Natural killer cell treated with Interleukin-12 subunit alpha and Interleukin-12 subunit beta and Interleukin-15 and Interleukin-18, amount 100 ng/mL, for 72 hours (primary cell): ENCODE results near the gene PRRT4. TPM values are rescaled to one million over a fixed set of nuclear protein-coding genes. Genes with fewer than 3 reads are reported as not detected.

ENCODE experiments used
- ATAC-seq, 2 donors: fragments of 150-1000 bp; cut with Tn5 transposase in 1 of 2; sonication (Bioruptor Pico), chemical (Tn5 transposase) in 1 of 2; 2 replicates each; pipeline ENCODE4 v1.10.0; 2021
- DNase-seq: peaks from one replicate; pipeline ENCODE4 v3.0.0; 2022; ENCODE audit warnings: low spot score
- H3K27ac Mint-ChIP-seq, 2 donors: 1 replicate in 1 of 2; 2 replicates in 1 of 2; pipeline ENCODE4 v1.8.0; 2022; ENCODE audit warnings: mixed read lengths in 2 of 2, mild to moderate bottlenecking in 1 of 2, moderate library complexity in 1 of 2
- H3K27me3 Mint-ChIP-seq, 2 donors: 1 replicate in 1 of 2; 2 replicates in 1 of 2; pipeline ENCODE4 v1.8.0; 2022; ENCODE audit warnings: mixed read lengths in 2 of 2
- H3K36me3 Mint-ChIP-seq: one replicate; pipeline ENCODE4 v1.8.0; 2022; ENCODE audit warnings: mixed read lengths
- H3K4me1 Mint-ChIP-seq, 2 donors: 1 replicate in 1 of 2; 2 replicates in 1 of 2; pipeline ENCODE4 v1.8.0; 2022; ENCODE audit warnings: low read depth in 2 of 2, mixed read lengths in 2 of 2, mild to moderate bottlenecking in 1 of 2
- H3K4me3 Mint-ChIP-seq: one replicate; pipeline ENCODE4 v1.8.0; 2022; ENCODE audit warnings: mixed read lengths
- H3K9me3 Mint-ChIP-seq: 2 replicates; pipeline ENCODE4 v1.8.0; 2022; ENCODE audit warnings: mixed read lengths
- total RNA-seq, 2 donors: library from RNA; stranded (reverse); gene quantifications; one replicate each; pipeline ENCODE4 v1.2.3, GENCODE V29; 2022

PRRT4 gene
- total RNA-seq, result not detected

DNA sequence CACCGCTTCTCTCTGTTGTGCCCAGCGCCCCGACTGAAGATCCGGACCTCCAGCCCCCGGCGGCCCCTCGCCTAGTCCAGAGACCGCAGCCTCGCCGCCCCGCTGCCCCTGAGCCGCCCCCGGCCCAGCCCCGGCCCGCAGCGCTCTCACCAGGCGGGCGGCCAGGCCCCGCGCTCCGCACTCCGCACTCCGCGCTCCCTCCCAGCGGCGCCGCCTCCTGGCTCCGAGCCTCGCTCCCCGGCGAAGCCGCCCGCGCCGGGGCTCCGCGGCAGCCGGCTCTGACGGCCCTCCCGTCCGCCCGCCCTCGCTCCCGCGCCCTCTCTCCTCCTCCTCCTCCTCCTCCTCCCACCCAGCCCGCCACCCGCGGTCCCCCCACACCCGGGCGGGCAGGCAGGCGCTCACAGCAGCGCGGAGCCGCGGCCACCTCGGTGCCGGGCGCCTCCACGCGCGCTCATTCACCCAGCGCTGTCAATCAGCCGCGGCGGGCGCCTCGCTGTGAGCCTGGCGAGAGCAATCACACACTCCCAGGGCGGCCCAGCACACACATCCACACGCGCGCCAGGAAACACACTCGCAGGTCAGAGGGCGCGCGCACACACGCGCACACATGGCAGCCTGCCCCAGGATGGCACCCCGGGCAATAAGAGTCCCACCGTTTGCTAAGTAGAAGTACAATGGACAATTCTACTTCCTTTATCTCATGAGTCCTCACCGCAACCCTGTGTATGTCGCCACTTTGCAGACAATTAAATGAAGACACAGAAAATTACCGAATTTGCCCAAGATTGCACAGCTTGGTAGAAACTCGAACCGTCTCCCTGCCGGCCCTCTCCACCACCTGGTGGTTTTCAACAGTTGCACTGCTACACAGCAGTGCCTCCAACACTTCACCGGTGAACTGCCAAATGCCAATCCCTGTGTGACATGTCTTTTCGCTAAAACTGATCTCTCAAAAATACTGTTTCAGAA is at the start of gene PRRT4:
TSS of gene PRRT4 (minus strand) at position 280 of the 969 bp plus-strand sequence.
- Mint-ChIP-seq H3K36me3 (no peaks in the 10 kb centered on the region), H3K27ac (peak within 1 kb of the TSS in 1 of 2 donors; percentile 10), H3K4me1 (peaks cover 17 to 21% of the 10 kb centered on the region in 2 donors), H3K9me3 (no peaks in the 10 kb centered on the region), H3K4me3 (peak within 1 kb of the TSS; percentile 74), H3K27me3 (peaks cover 45 to 50% of the 10 kb centered on the region in 2 donors)
- no peak for DNase-seq
- peak; percentile 72 to 75 for ATAC-seq

GRCh38 chr7:128410451-128410753 is 48.9 kb upstream of the PRRT4 start:
- H3K36me3 Mint-ChIP-seq, result no peaks in the 10 kb centered on the region

DNA sequence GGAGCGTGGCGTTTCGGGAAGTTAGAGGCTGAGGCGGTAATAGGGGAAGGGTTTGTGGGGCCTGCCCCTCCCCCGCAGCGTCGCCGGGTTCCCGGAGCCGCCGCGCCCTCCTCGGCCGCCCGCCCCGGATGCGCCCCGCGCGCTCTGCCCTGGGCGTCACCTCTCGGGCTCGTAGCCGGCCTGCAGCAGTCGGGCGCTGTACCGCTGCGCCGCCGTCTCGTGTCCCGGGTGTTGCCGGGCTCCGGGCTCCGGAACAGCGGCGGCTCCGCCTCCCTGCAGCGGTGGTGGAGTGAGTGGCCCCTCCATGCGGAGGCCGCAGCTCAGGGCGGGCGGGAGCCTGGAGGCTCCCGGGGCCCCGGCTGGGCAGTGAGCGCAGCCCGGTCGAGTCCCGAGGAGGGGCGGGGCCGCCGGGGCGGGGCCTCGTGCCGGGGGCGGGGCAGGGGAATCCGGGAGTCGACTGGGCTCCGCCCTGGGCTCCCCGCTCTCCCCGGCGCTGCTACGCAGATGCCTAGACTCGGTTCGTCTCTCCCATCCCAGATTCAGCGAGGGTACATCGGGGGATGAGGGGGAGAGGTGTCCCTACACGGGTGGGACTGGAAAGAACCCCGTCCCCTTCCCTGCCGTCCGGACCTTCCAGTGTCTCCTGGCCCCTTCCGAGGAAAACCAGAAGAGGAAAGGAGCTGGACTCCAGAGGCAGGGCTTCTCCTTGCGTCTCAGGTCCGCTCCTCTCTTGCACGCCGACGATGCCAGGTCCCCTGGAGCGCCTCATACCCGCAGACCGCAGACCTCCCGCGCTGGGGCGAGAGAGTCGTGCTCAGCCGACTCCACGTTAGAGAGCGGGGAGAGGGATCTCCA is 48.3 kb upstream of the PRRT4 start, which contains the start of gene IMPDH1:
TSS of gene IMPDH1 (minus strand) at position 387 of the 855 bp plus-strand sequence. CDS start at position 306, 81 bp downstream.
- Mint-ChIP-seq H3K4me1 (peaks cover 10 to 19% of the 10 kb centered on the region in 2 donors), H3K27ac (peak within 1 kb of the TSS in 1 of 2 donors; percentile 73), H3K9me3 (no peaks in the 10 kb centered on the region), H3K4me3 (peak within 1 kb of the TSS; percentile 90), H3K36me3 (no peaks in the 10 kb centered on the region), H3K27me3 (no peaks in the 10 kb centered on the region)
- DNase-seq (peak; percentile 86), ATAC-seq (peak; percentile 90 to 93)

More at GRCh38 chr7:128410451-128410753, 48.9 kb upstream of the PRRT4 start:
- no peaks in the 10 kb centered on the region for H3K9me3 Mint-ChIP-seq
- DNase-seq (no peak), ATAC-seq (no peak)
- H3K27me3 Mint-ChIP-seq, result no peaks in the 10 kb centered on the region
- H3K4me3 Mint-ChIP-seq, result peak overlapping the region; percentile 90
- H3K4me1 Mint-ChIP-seq, result peaks cover 10 to 19% of the 10 kb centered on the region in 2 donors
- H3K27ac Mint-ChIP-seq, result peak overlapping the region in 1 of 2 donors; percentile 73

GRCh38 chr7:128408709-128409595 is 47.5 kb upstream of the PRRT4 start:
- Mint-ChIP-seq H3K27me3 (no peaks in the 10 kb centered on the region), H3K27ac (no peak overlapping the region), H3K36me3 (no peaks in the 10 kb centered on the region), H3K4me3 (peak overlapping the region; percentile 82), H3K9me3 (no peaks in the 10 kb centered on the region), H3K4me1 (peaks cover 17 to 25% of the 10 kb centered on the region in 2 donors)
- ATAC-seq, result no peak
- DNase-seq, result no peak

GRCh38 chr7:128407751-128408708 is 46.5 kb upstream of the PRRT4 start:
- H3K36me3 Mint-ChIP-seq, result no peaks in the 10 kb centered on the region
- ATAC-seq, result no peak
- no peaks in the 10 kb centered on the region for H3K9me3 Mint-ChIP-seq
- no peak overlapping the region for H3K27ac Mint-ChIP-seq
- DNase-seq, result no peak
- H3K4me1 Mint-ChIP-seq, result peaks cover 23 to 25% of the 10 kb centered on the region in 2 donors
- peak overlapping the region; percentile 45 for H3K4me3 Mint-ChIP-seq
- H3K27me3 Mint-ChIP-seq, result no peaks in the 10 kb centered on the region

DNA sequence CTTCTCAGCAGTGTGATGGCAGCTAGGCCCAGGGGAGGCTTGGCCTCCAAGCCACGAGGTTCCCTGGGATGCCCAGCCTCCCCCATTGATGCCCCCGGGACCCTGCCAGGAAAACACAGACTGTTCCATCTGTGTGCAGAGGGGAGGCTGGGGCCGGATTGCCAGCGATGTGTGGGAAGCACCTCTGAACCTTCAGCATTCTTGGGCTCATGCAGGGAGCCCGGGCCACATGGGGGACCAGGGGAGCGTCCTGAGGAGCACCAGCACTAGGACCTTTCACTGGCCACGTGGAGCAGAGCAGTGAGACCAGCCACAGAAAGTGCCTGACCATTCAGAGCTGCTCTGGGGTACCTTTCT is 45.7 kb upstream of the PRRT4 start:
- Mint-ChIP-seq H3K27ac (no peak overlapping the region), H3K27me3 (no peaks in the 10 kb centered on the region), H3K4me3 (no peak overlapping the region), H3K36me3 (no peaks in the 10 kb centered on the region), H3K4me1 (peaks cover 23 to 25% of the 10 kb centered on the region in 2 donors), H3K9me3 (no peaks in the 10 kb centered on the region)
- ATAC-seq (no peak), DNase-seq (no peak)

- H3K27me3 Mint-ChIP-seq, result no peaks in the 10 kb centered on the region
Observed at GRCh38 chr7:128406314-128407232, 45.1 kb upstream of the PRRT4 start.

GRCh38 chr7:128405471-128406313 is 44.2 kb upstream of the PRRT4 start:
- Mint-ChIP-seq H3K27ac (peak overlapping the region in 1 of 2 donors; percentile 18), H3K27me3 (no peaks in the 10 kb centered on the region), H3K36me3 (no peaks in the 10 kb centered on the region), H3K9me3 (no peaks in the 10 kb centered on the region), H3K4me3 (peak overlapping the region; percentile 82), H3K4me1 (peaks cover 23 to 25% of the 10 kb centered on the region in 2 donors)
- peak; percentile 25 to 40 for ATAC-seq
- no peak for DNase-seq

More at GRCh38 chr7:128406314-128407232, 45.1 kb upstream of the PRRT4 start:
- Mint-ChIP-seq H3K36me3 (no peaks in the 10 kb centered on the region), H3K27ac (peak overlapping the region in 1 of 2 donors; percentile 18), H3K9me3 (no peaks in the 10 kb centered on the region), H3K4me3 (peak overlapping the region; percentile 51), H3K4me1 (peaks cover 23 to 25% of the 10 kb centered on the region in 2 donors)
- no peak for ATAC-seq
- DNase-seq, result no peak

GRCh38 chr7:128404886-128405470 is 43.5 kb upstream of the PRRT4 start:
- Mint-ChIP-seq H3K4me3 (peak overlapping the region; percentile 82), H3K27ac (no peak overlapping the region), H3K9me3 (no peaks in the 10 kb centered on the region), H3K27me3 (no peaks in the 10 kb centered on the region), H3K4me1 (peaks cover 18 to 21% of the 10 kb centered on the region in 2 donors), H3K36me3 (no peaks in the 10 kb centered on the region)
- DNase-seq, result no peak
- ATAC-seq, result no peak

GRCh38 chr7:128404143-128404681 is 42.7 kb upstream of the PRRT4 start:
- Mint-ChIP-seq H3K27me3 (no peaks in the 10 kb centered on the region), H3K9me3 (no peaks in the 10 kb centered on the region), H3K36me3 (no peaks in the 10 kb centered on the region), H3K4me1 (peaks cover 17 to 20% of the 10 kb centered on the region in 2 donors), H3K4me3 (peak overlapping the region; percentile 82), H3K27ac (no peak overlapping the region)
- no peak for ATAC-seq
- no peak for DNase-seq
